ENCODE results near the gene MCF2L2. TPM values are rescaled to one million over a fixed set of nuclear protein-coding genes. Genes with fewer than 3 reads are reported as not detected.

MCF2L2 gene
- total and polyA plus RNA-seq, 2 of the 13 experiments (the other 11 are each of a cell fraction or from before 2014, with no cell fraction given), result not detected

- no peak for TF ChIP-seq ZNF275 (CRISPR knock-in tag; IDR thresholded peaks at IDR 0.05; ENCODE audit: borderline replicate concordance)
- no peak for TF ChIP-seq TMF1 (CRISPR knock-in tag; IDR thresholded peaks at IDR 0.05; ENCODE audit: low read depth)
- no peak for TF ChIP-seq HNRNPUL1 (IDR thresholded peaks at IDR 0.05; ENCODE audit: low read depth, low read length)
- TF ChIP-seq ZBTB3 (CRISPR knock-in tag; IDR thresholded peaks at IDR 0.05; ENCODE audit: borderline replicate concordance, low read depth), result no peak
- no peak for TF ChIP-seq ZNF672 (CRISPR knock-in tag; IDR thresholded peaks at IDR 0.05)
- TF ChIP-seq ZNF776 (CRISPR knock-in tag; IDR thresholded peaks at IDR 0.05), result no peak
Observed at GRCh38 chr3:183272791-183273190, 155.6 kb downstream of the MCF2L2 start (continued).

GRCh38 chr3:183272142-183272541 lies 156.3 kb downstream of the MCF2L2 start:
- H3K4me1 ChIP-seq (ENCODE audit: insufficient read depth, low read length), result no peaks in the 10 kb centered on the region
- no peaks in the 10 kb centered on the region for H3K9me3 ChIP-seq (ENCODE audit: low read length)
- ChIA-PET CTCF (ENCODE audit: low intra/inter-chr PET ratio, low total read pairs) (no interaction called here), POLR2A (no interaction called here)
- no peak overlapping the region for H3K9ac ChIP-seq (ENCODE audit: insufficient read depth, low read depth, low read length)
- DNase-seq (ENCODE audit: low spot score) (no peak), ATAC-seq (no peak), FAIRE-seq (no peak)
- H3K27ac ChIP-seq (ENCODE audit: extremely low read length, insufficient read depth, low read length), result no peak overlapping the region
- WGBS (ENCODE audit: low lambda C conversion rate), result 72% methylated on average over 3 of the region's 3 CpGs
- no peaks in the 10 kb centered on the region for H3K79me2 ChIP-seq (ENCODE audit: insufficient read depth, low read length)
- no peak overlapping the region for H3K4me2 ChIP-seq (ENCODE audit: low read depth, low read length)
- in situ Hi-C loops (cut with HindIII; ENCODE audit: extremely low pct_ligation_motif_present, low pct_unique_long_range_greater_than_20kb), result no loop called here
- BruUV-seq (replicated peaks), result no TSS peak
- intact Hi-C loops (cut with micrococcal nuclease; ENCODE audit: unreplicated experiment), result no loop called here
- TF ChIP-seq ARID4A (CRISPR knock-in tag; IDR thresholded peaks at IDR 0.05; ENCODE audit: borderline replicate concordance) (no peak), CBX5 (CRISPR knock-in tag; IDR thresholded peaks at IDR 0.05; ENCODE audit: borderline replicate concordance) (no peak), MTERF4 (CRISPR knock-in tag; IDR thresholded peaks at IDR 0.05) (no peak), PHF5A (CRISPR knock-in tag; IDR thresholded peaks at IDR 0.05; ENCODE audit: low read depth, unreplicated experiment) (no peak)
- H2AFZ ChIP-seq (ENCODE audit: low read length), result no peak overlapping the region
- H3K27me3 ChIP-seq (ENCODE audit: control insufficient read depth in 1 of 2, insufficient read depth in 2 of 2, low read length in 2 of 2), result peaks cover 0 to 9% of the 10 kb centered on the region in 2 experiments; a peak in 2 of 5 replicates
- H3K36me3 ChIP-seq (replicated peaks in 1 of 2; ENCODE audit: control insufficient read depth in 1 of 2, insufficient read depth in 2 of 2, low read length in 2 of 2), result no peaks in the 10 kb centered on the region
- no peak overlapping the region for H3K4me3 ChIP-seq (replicated peaks in 1 of 3; ENCODE audit: insufficient read depth in 1 of 3, low read depth in 2 of 3, low read length in 3 of 3)
- H4K20me1 ChIP-seq (ENCODE audit: insufficient read depth, low read length), result no peaks in the 10 kb centered on the region

Measured in HepG2 (cell line).